B cell (primary cell): ENCODE measurements around the gene OSBPL5.

Experiments
- EZH2 ChIP-seq: IDR thresholded peaks from 2 replicates; pipeline ENCODE4 v1.6.1; 2012; ENCODE audit warnings: borderline replicate concordance, low read depth, mild to moderate bottlenecking, moderate library complexity, low read length; ENCODE audit not compliant: insufficient read depth, poor library complexity, severe bottlenecking
- TF ChIP-seq, protein P1 (sequence below): fragments of 200-600 bp; IDR thresholded peaks from one replicate; pipeline ENCODE4 v1.8.0; 2022; ENCODE audit warnings: antibody characterized with exemption, mild to moderate bottlenecking

DNA sequence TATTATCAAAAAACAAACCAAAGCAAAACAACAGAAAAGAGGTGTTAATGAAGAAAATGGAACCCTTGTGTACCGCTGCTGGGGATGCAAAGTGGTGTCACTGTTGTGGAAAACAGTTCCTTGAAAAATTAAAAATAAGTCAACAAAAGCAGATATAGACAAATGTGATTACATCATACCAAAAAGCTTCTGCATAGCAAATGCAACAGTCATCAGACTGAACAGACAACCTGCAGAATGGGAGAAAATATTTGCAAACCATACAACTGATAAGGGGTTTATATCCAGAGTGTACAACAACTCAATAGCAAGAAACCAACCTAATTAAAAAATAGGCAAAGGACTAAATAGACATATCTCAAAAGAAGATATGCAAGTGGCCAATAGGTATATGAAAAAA, 85.0 kb downstream of the OSBPL5 start:
- TF ChIP-seq, protein P1, sequence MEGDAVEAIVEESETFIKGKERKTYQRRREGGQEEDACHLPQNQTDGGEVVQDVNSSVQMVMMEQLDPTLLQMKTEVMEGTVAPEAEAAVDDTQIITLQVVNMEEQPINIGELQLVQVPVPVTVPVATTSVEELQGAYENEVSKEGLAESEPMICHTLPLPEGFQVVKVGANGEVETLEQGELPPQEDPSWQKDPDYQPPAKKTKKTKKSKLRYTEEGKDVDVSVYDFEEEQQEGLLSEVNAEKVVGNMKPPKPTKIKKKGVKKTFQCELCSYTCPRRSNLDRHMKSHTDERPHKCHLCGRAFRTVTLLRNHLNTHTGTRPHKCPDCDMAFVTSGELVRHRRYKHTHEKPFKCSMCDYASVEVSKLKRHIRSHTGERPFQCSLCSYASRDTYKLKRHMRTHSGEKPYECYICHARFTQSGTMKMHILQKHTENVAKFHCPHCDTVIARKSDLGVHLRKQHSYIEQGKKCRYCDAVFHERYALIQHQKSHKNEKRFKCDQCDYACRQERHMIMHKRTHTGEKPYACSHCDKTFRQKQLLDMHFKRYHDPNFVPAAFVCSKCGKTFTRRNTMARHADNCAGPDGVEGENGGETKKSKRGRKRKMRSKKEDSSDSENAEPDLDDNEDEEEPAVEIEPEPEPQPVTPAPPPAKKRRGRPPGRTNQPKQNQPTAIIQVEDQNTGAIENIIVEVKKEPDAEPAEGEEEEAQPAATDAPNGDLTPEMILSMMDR, result no peak
- no peak for TF ChIP-seq EZH2
